Esophagus muscularis mucosa (tissue), 4 donors: ENCODE results near the gene CCDC167.

ENCODE experiments used
- CTCF ChIP-seq, 3 experiments: fragments of 200-600 bp in 2 of 3; fragments of 450-650 bp in 1 of 3; sonication (generic) in 2 of 3; IDR thresholded peaks; one replicate each; pipeline ENCODE4 v1.5.1; 2017 to 2019; ENCODE audit warnings: antibody characterized with exemption in 3 of 3, mild to moderate bottlenecking in 2 of 3, moderate library complexity in 1 of 3
- EP300 ChIP-seq: sonication (generic); formaldehyde crosslinking; IDR thresholded peaks from one replicate; pipeline ENCODE4 v1.6.1; 2017; ENCODE audit warnings: antibody characterized with exemption
- POLR2A ChIP-seq: fragments of 450-650 bp; IDR thresholded peaks from one replicate; pipeline ENCODE4 v1.6.1; 2017; ENCODE audit warnings: antibody characterized with exemption, moderate library complexity, mild to moderate bottlenecking, low read depth

- TF ChIP-seq CTCF (IDR thresholded peaks at IDR 0.05) = no peak
- no peak for TF ChIP-seq EP300
- TF ChIP-seq POLR2A = no peak
Observed at GRCh38 chr6:37516076-37516919, 16.6 kb upstream of the CCDC167 start.
